ENCODE measurements around the gene PATE2.

The PATE2 gene

GRCh38 chr11:125778728-125779127 lies at the start of gene PATE2:
Gene PATE2, minus strand, starts transcription at chr11:125778828. Its CDS starts 55 bp downstream, at chr11:125778773.
- no peak for DNase-seq

- DNase-seq: no peak
Observed at GRCh38 chr11:125807909-125808308, 29.3 kb upstream of the PATE2 start.

GRCh38 chr11:125802387-125802786 lies 23.8 kb upstream of the PATE2 start:
- DNase-seq: no peak

DNA sequence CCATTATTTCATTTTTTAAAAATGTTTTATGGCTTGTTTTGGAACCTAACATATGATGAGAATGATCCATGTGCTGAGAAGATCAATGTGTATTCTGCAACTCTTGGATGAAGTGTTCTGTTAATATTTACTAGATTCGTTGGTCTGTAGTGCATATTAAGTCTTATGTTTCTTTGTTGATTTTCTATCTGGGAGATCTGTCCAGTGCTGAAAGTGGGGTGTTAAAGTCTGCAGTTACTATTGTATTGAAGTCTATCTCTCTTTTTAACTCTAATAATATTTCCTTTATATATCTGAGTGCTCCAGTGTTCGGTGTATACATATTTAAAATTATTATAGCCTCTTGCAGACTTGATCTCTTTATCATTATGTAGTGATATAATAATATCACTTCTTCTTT lies 21.2 kb upstream of the PATE2 start:
- no peak for DNase-seq

DNA sequence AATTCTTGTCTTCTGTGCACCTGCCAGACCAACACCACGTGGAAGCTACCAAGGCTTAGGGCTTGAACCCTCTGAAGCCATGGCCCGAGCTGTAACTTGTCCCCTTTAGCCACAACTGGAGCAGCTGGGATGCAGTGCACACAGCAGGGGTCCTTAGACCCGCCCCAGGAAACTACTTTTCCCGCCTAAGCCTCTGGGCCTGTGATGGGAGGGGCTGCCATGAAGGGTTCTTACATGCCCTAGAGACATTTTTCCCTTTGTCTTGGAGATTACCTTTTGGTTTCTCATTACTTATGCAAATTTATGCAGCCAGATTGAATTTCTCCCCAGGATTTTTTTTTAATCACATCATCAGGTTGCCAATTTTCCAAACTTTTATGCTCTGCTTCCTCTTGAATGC lies 19.0 kb upstream of the PATE2 start:
- no peak for DNase-seq

DNA sequence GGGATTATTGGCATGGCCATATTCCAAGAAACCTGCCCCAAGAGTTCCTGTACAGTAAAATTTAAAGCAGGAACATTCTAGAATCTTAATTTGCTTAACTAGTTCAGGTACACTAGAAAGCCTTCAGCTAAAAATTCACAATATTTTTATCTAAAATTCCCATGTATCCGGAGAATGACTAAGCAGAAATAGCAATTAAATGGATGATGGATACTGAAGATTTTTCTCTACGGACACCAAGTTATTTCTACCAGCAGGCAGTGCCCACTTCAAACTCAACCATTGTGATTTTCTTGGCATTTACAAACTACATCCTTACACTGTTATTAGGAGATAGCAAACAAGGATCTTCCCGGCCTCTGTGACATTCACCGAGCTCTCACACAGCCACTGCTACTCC lies 12.2 kb upstream of the PATE2 start:
- DNase-seq: no peak

DNA sequence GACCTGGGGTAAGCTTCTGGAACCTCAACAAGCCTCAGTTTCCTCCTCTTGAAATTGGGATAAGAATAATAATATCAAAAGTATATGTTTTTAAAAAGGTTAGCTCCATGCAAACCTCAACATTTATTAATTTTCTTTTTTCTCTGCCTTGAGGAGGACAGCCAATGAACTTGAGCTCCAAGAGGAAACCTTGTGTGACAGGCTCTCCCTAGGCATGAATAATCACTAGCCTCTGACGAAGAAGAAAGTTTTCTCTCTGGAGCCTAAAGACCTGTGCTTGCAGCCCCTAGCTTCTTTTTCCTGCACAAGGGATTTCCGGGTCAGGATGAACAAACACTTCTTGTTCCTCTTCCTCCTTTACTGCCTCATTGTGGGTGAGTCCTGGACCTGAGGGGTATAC lies 9.2 kb upstream of the PATE2 start, which contains the start of gene PATE3:
TSS of gene PATE3 (plus strand) at position 301 of the 400 bp plus-strand sequence. CDS start at position 326, 25 bp downstream.
- no peak for DNase-seq

GRCh38 chr11:125784678-125785077 lies 6.0 kb upstream of the PATE2 start:
- no peak for DNase-seq

GRCh38 chr11:125777309-125777708 lies 1.3 kb downstream of the PATE2 start:
- DNase-seq: no peak

- DNase-seq: no peak
Observed at GRCh38 chr11:125773516-125773915, 5.1 kb downstream of the PATE2 start.

GRCh38 chr11:125772834-125773505 lies 5.7 kb downstream of the PATE2 start:
- DNase-seq: no peak

GRCh38 chr11:125770583-125770982 lies 8.0 kb downstream of the PATE2 start:
- DNase-seq: no peak

- no peak for DNase-seq
Observed at GRCh38 chr11:125768336-125769046, 10.1 kb downstream of the PATE2 start.

- DNase-seq: no peak
Observed at GRCh38 chr11:125766251-125766650, 12.4 kb downstream of the PATE2 start.

- DNase-seq: no peak
Observed at GRCh38 chr11:125763483-125763882, 15.1 kb downstream of the PATE2 start.

- DNase-seq: no peak
Observed at GRCh38 chr11:125762445-125762844, 16.2 kb downstream of the PATE2 start.

- DNase-seq: no peak
Observed at GRCh38 chr11:125756050-125756449, 22.6 kb downstream of the PATE2 start.

DNA sequence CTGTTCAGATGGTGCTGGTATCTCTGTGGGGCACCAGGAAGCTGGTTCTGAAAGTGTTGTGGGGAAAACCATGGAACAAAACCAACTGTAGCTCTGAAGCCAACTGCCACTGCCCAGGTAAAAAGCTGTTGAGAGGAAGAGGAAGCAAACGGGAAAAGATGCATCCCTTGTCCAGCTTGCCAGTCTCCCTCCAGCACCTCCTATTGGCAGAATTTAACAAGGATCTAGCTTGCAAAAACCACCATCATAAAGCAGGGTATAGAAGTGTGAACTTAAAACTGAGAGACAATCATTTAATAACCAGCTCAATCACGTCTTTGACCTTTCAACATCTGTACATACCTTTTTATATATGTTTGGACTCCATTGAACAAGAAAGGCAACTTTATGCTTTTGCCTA lies 28.0 kb downstream of the PATE2 start:
- no peak for DNase-seq

DNA sequence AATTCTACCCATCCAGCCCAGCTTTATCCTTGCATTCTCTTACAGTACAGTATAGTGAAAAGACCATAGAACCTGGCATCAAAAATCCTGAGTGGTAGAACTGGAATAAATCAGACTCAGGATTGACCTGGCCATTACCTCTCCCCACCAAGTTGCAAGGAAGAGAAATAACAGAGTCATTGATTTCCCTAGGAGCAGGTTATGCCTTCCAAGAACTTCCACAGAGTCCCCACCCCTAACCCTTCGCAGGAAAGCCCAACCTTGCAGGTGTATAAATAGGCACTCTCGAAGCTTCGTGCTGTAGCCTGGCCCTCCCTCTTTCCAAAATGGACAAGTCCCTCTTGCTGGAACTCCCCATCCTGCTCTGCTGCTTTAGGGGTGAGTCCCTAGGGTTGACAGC lies 32.6 kb downstream of the PATE2 start, which contains the start of gene PATE1:
TSS of gene PATE1 (plus strand) at position 301 of the 400 bp plus-strand sequence. CDS start at position 327, 26 bp downstream.
- no peak for DNase-seq

DNA sequence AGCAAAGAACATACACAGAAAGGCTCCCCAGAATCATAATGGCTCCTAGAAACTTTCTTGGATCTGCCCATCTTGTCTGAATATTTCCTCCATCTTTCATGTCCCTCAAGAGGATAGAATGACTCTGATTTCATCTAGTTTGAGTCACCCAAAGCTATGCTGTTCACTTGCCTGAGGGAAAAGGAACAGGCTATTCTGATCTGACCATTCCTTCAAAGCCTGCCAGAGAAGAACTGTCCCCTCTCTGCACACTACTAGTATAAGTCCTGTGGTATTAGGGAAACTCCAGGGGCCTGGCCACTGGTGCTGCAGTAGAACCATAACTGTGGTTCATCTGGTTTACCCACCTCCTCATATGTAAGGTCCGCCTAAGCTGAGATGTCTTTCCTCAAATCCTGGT lies 34.9 kb downstream of the PATE2 start:
- no peak for DNase-seq

- no peak for DNase-seq
Observed at GRCh38 chr11:125740617-125741016, 38.0 kb downstream of the PATE2 start.

DNA sequence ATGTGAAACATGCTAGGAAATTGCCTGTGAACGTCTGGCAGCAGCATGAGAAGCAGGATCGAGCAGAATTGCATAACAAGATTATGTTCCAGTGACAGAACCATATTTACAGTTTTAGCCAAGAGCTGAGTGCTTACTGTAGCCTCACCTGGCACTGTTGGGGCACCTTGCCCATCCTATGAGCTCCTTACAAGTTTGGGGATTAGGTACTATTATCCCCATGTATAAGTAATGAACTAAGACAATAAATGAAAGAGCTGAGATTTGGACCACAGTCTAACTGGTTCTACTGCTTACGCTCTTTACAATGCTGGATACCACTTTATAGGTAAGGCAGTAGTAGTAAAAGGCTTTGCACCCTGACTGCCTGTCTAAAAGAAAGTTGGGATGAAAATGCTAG lies 49.7 kb downstream of the PATE2 start:
- no peak for DNase-seq

Measured in NCI-H2081 treated with DMSO at 0.1 percent for 48 hours (cell line).